Measurements from ENCODE around the gene ORC1.
"Not testable (repeated sequence)": the region's sequence is repeated elsewhere in the genome, so short reads cannot be mapped to it uniquely, and the experiment has no call there.

Gene ORC1

GRCh38 chr1:52414942-52415341 is 10.7 kb upstream of the ORC1 start:
- Mint-ChIP-seq H3K27ac (no peak overlapping the region), H3K9me3 (no peaks in the 10 kb centered on the region), H3K27me3 (no peaks in the 10 kb centered on the region), H3K36me3 (ENCODE audit: low read depth) (peaks cover 94% of the 10 kb centered on the region), H3K4me3 (no peak overlapping the region), H3K4me1 (ENCODE audit: low read depth) (no peaks in the 10 kb centered on the region)
- intact Hi-C loops (cut with micrococcal nuclease): no loop called here

DNA sequence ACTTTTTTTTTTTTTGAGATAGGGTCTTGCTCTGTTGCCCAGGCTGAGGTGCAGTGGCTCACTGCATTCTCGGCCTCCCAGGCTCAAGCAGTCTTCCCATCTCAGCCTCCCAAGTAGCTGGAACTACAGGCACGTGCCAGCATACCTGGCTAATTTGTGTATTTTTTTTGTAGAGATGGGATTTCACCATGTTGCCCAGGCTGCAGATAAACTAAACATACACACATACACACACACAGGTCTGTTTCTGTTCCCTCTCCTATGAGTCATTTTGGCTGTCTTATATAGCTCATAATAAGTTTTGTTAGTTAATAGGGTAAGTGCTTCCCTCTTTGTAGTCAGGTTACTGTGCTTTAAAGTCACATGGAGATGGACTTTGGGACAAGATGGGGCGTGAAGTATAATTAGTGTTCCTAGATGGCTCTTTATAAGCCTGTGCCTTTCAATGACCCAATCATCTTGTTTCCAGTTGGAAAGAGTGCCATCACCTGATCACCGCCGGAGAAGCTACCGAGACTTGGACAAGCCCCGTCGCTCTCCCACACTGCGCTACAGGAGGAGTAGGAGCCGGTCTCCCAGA is 9.3 kb upstream of the ORC1 start:
- intact Hi-C loops (cut with micrococcal nuclease): no loop called here
- H3K27ac Mint-ChIP-seq: no peak overlapping the region
- H3K9me3 Mint-ChIP-seq: no peaks in the 10 kb centered on the region
- no peaks in the 10 kb centered on the region for H3K4me1 Mint-ChIP-seq (ENCODE audit: low read depth)
- H3K36me3 Mint-ChIP-seq (ENCODE audit: low read depth): peaks cover 89% of the 10 kb centered on the region
- H3K4me3 Mint-ChIP-seq: no peak overlapping the region
- no peaks in the 10 kb centered on the region for H3K27me3 Mint-ChIP-seq

DNA sequence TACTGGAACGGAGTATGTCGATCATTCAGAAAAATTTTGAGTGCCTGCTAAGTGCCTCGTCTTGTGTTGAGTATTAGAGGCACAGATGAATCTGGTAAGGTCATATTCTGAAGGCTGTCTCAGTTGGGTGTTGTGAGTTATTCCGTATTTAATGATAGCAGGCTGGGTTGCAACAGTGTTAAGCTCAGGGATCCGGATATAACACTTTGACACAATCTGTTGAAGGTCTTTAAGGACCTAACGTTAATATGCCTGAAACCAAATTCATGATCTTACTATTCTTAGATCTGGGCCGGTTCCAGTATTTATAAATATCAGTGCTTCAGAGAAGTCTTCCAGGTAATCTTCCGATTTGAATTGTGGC is 734 bp upstream of the ORC1 start:
- Mint-ChIP-seq H3K36me3 (ENCODE audit: low read depth) (peaks cover 57% of the 10 kb centered on the region), H3K4me3 (peak overlapping the region; percentile 99), H3K4me1 (ENCODE audit: low read depth) (peaks cover 33% of the 10 kb centered on the region)

GRCh38 chr1:52403566-52404115 is 582 bp downstream of the ORC1 start:
- Mint-ChIP-seq H3K9me3 (no peaks in the 10 kb centered on the region), H3K4me1 (ENCODE audit: low read depth) (peaks cover 33% of the 10 kb centered on the region), H3K27me3 (no peaks in the 10 kb centered on the region), H3K4me3 (peak overlapping the region; percentile 99), H3K36me3 (ENCODE audit: low read depth) (peaks cover 49% of the 10 kb centered on the region), H3K27ac (peak overlapping the region; percentile 88)
- intact Hi-C loops (cut with micrococcal nuclease): loop anchor here (1.0 to 5.0 kb wide), 2 partner anchors 38 to 346 kb away; partner anchors contain the start of genes BTF3L4 and TXNDC12

More for the DNA sequence above, 734 bp upstream of the ORC1 start:
- Mint-ChIP-seq H3K27me3 (no peaks in the 10 kb centered on the region), H3K9me3 (no peaks in the 10 kb centered on the region), H3K27ac (peak overlapping the region; percentile 88)
- intact Hi-C loops (cut with micrococcal nuclease): loop anchor here (1.0 to 5.0 kb wide), 2 partner anchors 40 to 348 kb away; partner anchors contain the start of genes BTF3L4 and TXNDC12

DNA sequence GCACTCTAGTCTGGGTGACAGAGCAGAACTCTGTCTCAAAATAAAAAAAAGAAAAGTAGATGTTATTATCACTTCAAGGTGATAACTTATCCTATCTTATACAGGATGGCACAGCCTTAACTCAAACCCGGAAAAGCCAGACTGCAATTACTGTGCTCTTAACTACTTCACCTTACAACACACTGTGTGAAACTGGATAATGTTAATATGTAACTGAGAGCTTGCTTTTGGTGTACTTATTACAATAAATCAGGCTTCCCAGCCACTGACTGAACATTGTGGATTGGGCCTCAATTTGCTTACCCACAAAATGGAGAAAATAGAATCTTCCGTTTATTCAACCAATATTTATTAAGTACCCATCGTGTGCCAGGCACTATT is 1.4 kb downstream of the ORC1 start:
- peaks cover 43% of the 10 kb centered on the region for H3K36me3 Mint-ChIP-seq (ENCODE audit: low read depth)
- no peaks in the 10 kb centered on the region for H3K27me3 Mint-ChIP-seq
- H3K27ac Mint-ChIP-seq: no peak overlapping the region
- intact Hi-C loops (cut with micrococcal nuclease): loop anchor here (5.0 kb wide), 1 partner anchor 346 kb away; the partner anchor contains the start of genes BTF3L4 and TXNDC12
- no peaks in the 10 kb centered on the region for H3K9me3 Mint-ChIP-seq
- peaks cover 33% of the 10 kb centered on the region for H3K4me1 Mint-ChIP-seq (ENCODE audit: low read depth)
- no peak overlapping the region for H3K4me3 Mint-ChIP-seq

DNA sequence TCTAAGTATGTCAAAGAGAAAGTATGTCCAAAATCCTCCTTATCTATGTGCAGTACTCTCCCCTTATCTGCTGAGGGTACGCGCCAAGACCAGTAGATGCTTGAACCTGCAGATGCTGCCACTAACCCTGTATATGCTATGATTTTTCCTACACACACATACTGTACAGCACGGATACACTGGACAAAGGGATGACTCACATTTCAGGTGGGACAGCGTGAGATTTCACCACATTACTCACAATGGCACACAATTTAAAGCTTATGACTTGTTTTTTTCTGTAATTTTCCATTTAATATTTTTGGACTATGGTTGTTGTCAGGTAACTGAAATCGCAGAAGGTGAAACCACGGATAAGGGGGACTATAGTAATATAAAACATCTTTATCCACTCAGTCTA is 4.1 kb downstream of the ORC1 start:
- no peak overlapping the region for H3K27ac Mint-ChIP-seq
- no peaks in the 10 kb centered on the region for H3K9me3 Mint-ChIP-seq
- H3K4me1 Mint-ChIP-seq (ENCODE audit: low read depth): peaks cover 16% of the 10 kb centered on the region
- H3K4me3 Mint-ChIP-seq: no peak overlapping the region
- H3K27me3 Mint-ChIP-seq: no peaks in the 10 kb centered on the region
- intact Hi-C loops (cut with micrococcal nuclease): loop anchor here (5.0 kb wide), 1 partner anchor 343 kb away; the partner anchor contains the start of genes BTF3L4 and TXNDC12
- H3K36me3 Mint-ChIP-seq (ENCODE audit: low read depth): peaks cover 40% of the 10 kb centered on the region

- no peaks in the 10 kb centered on the region for H3K27me3 Mint-ChIP-seq
- peaks cover 42% of the 10 kb centered on the region for H3K36me3 Mint-ChIP-seq (ENCODE audit: low read depth)
- H3K27ac Mint-ChIP-seq: no peak overlapping the region
- H3K4me1 Mint-ChIP-seq (ENCODE audit: low read depth): peaks cover 16% of the 10 kb centered on the region
- no peaks in the 10 kb centered on the region for H3K9me3 Mint-ChIP-seq
- H3K4me3 Mint-ChIP-seq: no peak overlapping the region
- intact Hi-C loops (cut with micrococcal nuclease): loop anchor here (5.0 kb wide), 1 partner anchor 342 kb away; the partner anchor contains the start of genes BTF3L4 and TXNDC12
Measured at GRCh38 chr1:52399629-52400028, 4.6 kb downstream of the ORC1 start.

- no peak overlapping the region for H3K4me3 Mint-ChIP-seq
- intact Hi-C loops (cut with micrococcal nuclease): no loop called here
- no peaks in the 10 kb centered on the region for H3K4me1 Mint-ChIP-seq (ENCODE audit: low read depth)
- H3K9me3 Mint-ChIP-seq: no peaks in the 10 kb centered on the region
- H3K27me3 Mint-ChIP-seq: no peaks in the 10 kb centered on the region
- H3K36me3 Mint-ChIP-seq (ENCODE audit: low read depth): peaks cover 34% of the 10 kb centered on the region
- H3K27ac Mint-ChIP-seq: no peak overlapping the region
Measured at GRCh38 chr1:52393174-52393573, 11.0 kb downstream of the ORC1 start.

GRCh38 chr1:52386458-52386857 is 17.8 kb downstream of the ORC1 start:
- intact Hi-C loops (cut with micrococcal nuclease): no loop called here
- Mint-ChIP-seq H3K9me3 (no peaks in the 10 kb centered on the region), H3K4me3 (no peak overlapping the region), H3K27me3 (no peaks in the 10 kb centered on the region), H3K4me1 (ENCODE audit: low read depth) (no peaks in the 10 kb centered on the region), H3K27ac (no peak overlapping the region), H3K36me3 (ENCODE audit: low read depth) (peaks cover 27% of the 10 kb centered on the region)

DNA sequence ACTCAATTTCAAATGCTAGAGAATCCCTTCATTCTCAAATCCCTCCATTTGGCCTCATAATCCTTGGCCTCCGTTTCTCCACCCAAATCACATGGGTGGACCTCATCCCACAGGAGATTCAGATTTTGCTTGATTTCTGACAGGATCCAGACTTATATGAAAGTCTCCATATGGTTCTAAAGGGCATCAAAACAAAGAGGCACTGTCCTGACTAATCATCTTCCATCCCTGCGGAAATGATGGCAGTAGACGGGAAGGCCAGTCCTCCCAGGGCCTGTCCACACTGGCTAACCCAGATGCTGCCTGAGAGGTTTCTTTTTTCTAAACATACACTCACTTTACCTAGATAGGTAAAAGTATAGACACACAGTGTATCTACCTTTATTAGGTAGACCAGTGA is 18.8 kb downstream of the ORC1 start:
- Mint-ChIP-seq H3K36me3 (ENCODE audit: low read depth) (peaks cover 27% of the 10 kb centered on the region), H3K9me3 (no peaks in the 10 kb centered on the region), H3K4me1 (ENCODE audit: low read depth) (no peaks in the 10 kb centered on the region), H3K27ac (no peak overlapping the region), H3K4me3 (no peak overlapping the region), H3K27me3 (no peaks in the 10 kb centered on the region)
- intact Hi-C loops (cut with micrococcal nuclease): no loop called here

- peaks cover 22% of the 10 kb centered on the region for H3K4me1 Mint-ChIP-seq (ENCODE audit: low read depth)
- peaks cover 19% of the 10 kb centered on the region for H3K27me3 Mint-ChIP-seq
- not testable (repeated sequence) for H3K9me3 Mint-ChIP-seq, H3K4me3 Mint-ChIP-seq, H3K27ac Mint-ChIP-seq
- intact Hi-C loops (cut with micrococcal nuclease): loop anchor here (5.0 to 10.0 kb wide), 3 partner anchors 182 to 315 kb away; partner anchors contain the start of genes BTF3L4, TUT4 and TXNDC12
- H3K36me3 Mint-ChIP-seq (ENCODE audit: low read depth): peaks cover 34% of the 10 kb centered on the region
Measured at GRCh38 chr1:52369851-52370250, 34.4 kb downstream of the ORC1 start.

DNA sequence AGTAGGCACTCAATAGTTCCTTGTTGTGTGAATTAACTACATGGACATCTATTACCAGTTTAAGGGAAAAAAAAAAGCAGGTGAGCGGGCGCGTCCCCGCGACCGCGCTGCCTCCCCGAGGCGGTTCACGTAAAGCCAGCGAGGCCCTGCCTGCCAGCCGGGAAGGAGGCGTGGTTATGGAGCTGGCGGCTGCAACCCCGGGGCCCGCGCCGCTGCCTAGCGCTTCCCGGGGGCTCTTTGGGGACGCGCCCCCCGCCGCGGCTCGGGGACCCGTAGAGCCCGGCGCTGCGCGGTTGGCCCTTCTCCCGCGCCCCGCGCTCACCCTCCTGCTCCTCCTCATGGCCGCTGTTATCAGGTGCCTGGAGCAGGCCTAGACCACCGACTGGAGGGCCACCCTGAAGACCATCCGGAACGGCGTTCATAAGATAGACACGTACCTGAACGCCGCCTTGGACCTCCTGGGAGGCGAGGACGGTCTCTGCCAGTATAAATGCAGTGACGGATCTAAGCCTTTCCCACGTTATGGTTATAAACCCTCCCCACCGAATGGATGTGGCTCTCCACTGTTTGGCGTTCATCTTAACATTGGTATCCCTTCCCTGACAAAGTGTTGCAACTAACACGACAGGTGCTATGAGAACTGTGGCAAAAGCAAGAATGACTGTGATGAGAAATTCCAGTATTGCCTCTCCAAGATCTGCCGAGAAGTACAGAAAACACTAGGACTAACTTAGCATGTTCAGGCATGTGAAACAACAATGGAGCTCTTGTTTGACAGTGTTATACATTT is 35.6 kb downstream of the ORC1 start:
- peaks cover 30% of the 10 kb centered on the region for H3K36me3 Mint-ChIP-seq (ENCODE audit: low read depth)
- peak overlapping the region; percentile 62 for H3K4me3 Mint-ChIP-seq
- intact Hi-C loops (cut with micrococcal nuclease): loop anchor here (5.0 to 10.0 kb wide), 3 partner anchors 184 to 316 kb away; partner anchors contain the start of genes BTF3L4, TUT4 and TXNDC12
- no peaks in the 10 kb centered on the region for H3K9me3 Mint-ChIP-seq
- peaks cover 19% of the 10 kb centered on the region for H3K27me3 Mint-ChIP-seq
- peaks cover 31% of the 10 kb centered on the region for H3K4me1 Mint-ChIP-seq (ENCODE audit: low read depth)
- no peak overlapping the region for H3K27ac Mint-ChIP-seq

DNA sequence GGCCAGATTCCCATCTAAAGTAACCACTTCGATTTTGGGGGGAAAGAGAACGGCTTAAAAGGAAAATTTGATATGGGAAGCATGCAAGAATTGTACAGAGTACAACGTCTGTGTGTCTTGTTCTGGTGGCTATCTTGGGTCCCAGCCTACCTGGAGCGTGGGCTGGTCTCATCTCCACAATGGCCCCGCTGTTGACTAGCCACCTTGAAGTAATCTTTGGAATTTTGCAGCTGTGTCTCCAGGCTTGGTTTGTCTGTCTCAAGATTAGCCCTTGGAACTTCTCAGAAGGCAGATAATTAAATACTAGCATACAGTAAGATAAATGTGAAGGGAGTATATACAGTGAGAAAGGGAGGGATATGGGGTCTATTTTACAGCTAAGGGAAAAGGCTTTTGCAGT is 37.0 kb downstream of the ORC1 start:
- intact Hi-C loops (cut with micrococcal nuclease): loop anchor here (5.0 to 10.0 kb wide), 3 partner anchors 185 to 318 kb away; partner anchors contain the start of genes BTF3L4, TUT4 and TXNDC12
- Mint-ChIP-seq H3K9me3 (no peaks in the 10 kb centered on the region), H3K4me3 (no peak overlapping the region), H3K4me1 (ENCODE audit: low read depth) (peaks cover 31% of the 10 kb centered on the region), H3K27ac (no peak overlapping the region), H3K36me3 (ENCODE audit: low read depth) (peaks cover 35% of the 10 kb centered on the region), H3K27me3 (peaks cover 19% of the 10 kb centered on the region)

GRCh38 chr1:52366517-52366827 is 37.8 kb downstream of the ORC1 start:
- Mint-ChIP-seq H3K9me3 (no peaks in the 10 kb centered on the region), H3K4me1 (ENCODE audit: low read depth) (peaks cover 31% of the 10 kb centered on the region)
- intact Hi-C loops (cut with micrococcal nuclease): loop anchor here (5.0 to 10.0 kb wide), 3 partner anchors 186 to 318 kb away; partner anchors contain the start of genes BTF3L4, TUT4 and TXNDC12

More at GRCh38 chr1:52366517-52366827, 37.8 kb downstream of the ORC1 start:
- H3K27ac Mint-ChIP-seq: peak overlapping the region; percentile 99
- peaks cover 43% of the 10 kb centered on the region for H3K36me3 Mint-ChIP-seq (ENCODE audit: low read depth)
- peak overlapping the region; percentile 96 for H3K4me3 Mint-ChIP-seq
- H3K27me3 Mint-ChIP-seq: peaks cover 19% of the 10 kb centered on the region
